CD4-positive, alpha-beta T cell treated with Interleukin-15 for 1 hour (primary cell): ENCODE measurements around the gene PRODH2.
"Not testable (repeated sequence)": the region's sequence is repeated elsewhere in the genome, so short reads cannot be mapped to it uniquely, and the experiment has no call there.

Experiments
- DNase-seq: peaks from one replicate; pipeline ENCODE4 v3.0.0-alpha.2; 2020

The PRODH2 gene

GRCh38 chr19:35796645-35797542, 15.8 kb downstream of the PRODH2 start:
- no peak for DNase-seq

- not testable (repeated sequence) for DNase-seq
Observed at GRCh38 chr19:35795564-35795963, 17.1 kb downstream of the PRODH2 start.

GRCh38 chr19:35793381-35794165, 19.1 kb downstream of the PRODH2 start:
- DNase-seq: no peak

- no peak for DNase-seq
Observed at GRCh38 chr19:35792888-35793287, 19.8 kb downstream of the PRODH2 start.

- no peak for DNase-seq
Observed at GRCh38 chr19:35792312-35792711, 20.3 kb downstream of the PRODH2 start.

- no peak for DNase-seq
Observed at GRCh38 chr19:35791814-35792279, 20.8 kb downstream of the PRODH2 start.

- no peak for DNase-seq
Observed at GRCh38 chr19:35790981-35791813, 21.4 kb downstream of the PRODH2 start.

GRCh38 chr19:35789978-35790944, 22.4 kb downstream of the PRODH2 start:
- no peak for DNase-seq

- DNase-seq: no peak
Observed at GRCh38 chr19:35789195-35789977, 23.3 kb downstream of the PRODH2 start.

- no peak for DNase-seq
Observed at GRCh38 chr19:35788205-35788960, 24.3 kb downstream of the PRODH2 start.

- DNase-seq: no peak
Observed at GRCh38 chr19:35787227-35787799, 25.3 kb downstream of the PRODH2 start.

- DNase-seq: no peak
Observed at GRCh38 chr19:35786299-35787160, 26.1 kb downstream of the PRODH2 start.

- DNase-seq: no peak
Observed at GRCh38 chr19:35785339-35785627, 27.4 kb downstream of the PRODH2 start.

- no peak for DNase-seq
Observed at GRCh38 chr19:35784503-35785338, 27.9 kb downstream of the PRODH2 start.

GRCh38 chr19:35783469-35784434, 28.9 kb downstream of the PRODH2 start:
- DNase-seq: no peak

GRCh38 chr19:35782589-35782988, 30.1 kb downstream of the PRODH2 start:
- no peak for DNase-seq

GRCh38 chr19:35781650-35782049, 31.0 kb downstream of the PRODH2 start:
- no peak for DNase-seq
